Uterus (tissue), 4 donors: ENCODE results near the gene TCEANC. TPM values are rescaled to one million over a fixed set of nuclear protein-coding genes. Genes with fewer than 3 reads are reported as not detected.
"Not testable (repeated sequence)": the region's sequence is repeated elsewhere in the genome, so short reads cannot be mapped to it uniquely, and the experiment has no call there.

Experiments
- DNase-seq, 2 donors: peaks; one replicate each; pipeline ENCODE4 v3.0.0-alpha.2; 2019 to 2020
- H3K27ac ChIP-seq, 2 donors: fragments of 200-600 bp; sonication (generic); 1 replicate in 1 of 2; 2 replicates in 1 of 2; pipeline ENCODE4 v1.5.1; 2016 to 2018
- H3K27me3 ChIP-seq, 2 donors: fragments of 200-600 bp; sonication (generic); one replicate each; pipeline ENCODE4 v1.5.1; 2018 to 2019; ENCODE audit warnings: control low read depth in 1 of 2
- H3K36me3 ChIP-seq, 2 donors: fragments of 200-600 bp; sonication (generic); one replicate each; pipeline ENCODE4 v1.5.1; 2019; ENCODE audit warnings: control low read depth in 1 of 2
- H3K4me1 ChIP-seq, 2 donors: fragments of 200-600 bp; sonication (generic); one replicate each; pipeline ENCODE4 v1.5.1; 2018 to 2019; ENCODE audit warnings: control low read depth in 1 of 2
- H3K4me3 ChIP-seq, 2 donors: fragments of 200-600 bp; sonication (generic); 1 replicate in 1 of 2; 2 replicates in 1 of 2; pipeline ENCODE4 v1.5.1; 2018 to 2019; ENCODE audit warnings: mild to moderate bottlenecking in 1 of 2
- H3K9me3 ChIP-seq, 2 donors: fragments of 200-600 bp; sonication (generic); one replicate each; pipeline ENCODE4 v1.5.1; 2019; ENCODE audit warnings: control low read depth in 1 of 2
- POLR2A ChIP-seq, 2 donors: fragments of 450-650 bp; IDR thresholded peaks; one replicate each; pipeline ENCODE4 v1.6.1; 2016; ENCODE audit warnings: antibody characterized with exemption in 2 of 2, mild to moderate bottlenecking in 1 of 2, moderate library complexity in 1 of 2
- intact Hi-C: fragments of 100-400 bp; cut with DNase I; formaldehyde crosslinking; loops from one replicate; pipeline ENCODE4 v1.15.1; 2023; ENCODE audit warnings: low total_unique reads
- total RNA-seq, 4 donors: library from RNA; depleted of rRNA in 3 of 4; stranded (reverse); fragments of >200 nt in 3 of 4; gene quantifications; one replicate each; pipeline versions ENCODE4 v1.1.0 to v1.2.4, GENCODE V29; 2014 to 2023
- TF ChIP-seq, protein P1 (sequence below), 4 experiments: fragments of 200-600 bp in 2 of 4; fragments of 450-650 bp in 2 of 4; sonication (generic) in 2 of 4; IDR thresholded peaks; one replicate each; pipeline ENCODE4 v1.5.1; 2016 to 2019; ENCODE audit warnings: antibody characterized with exemption in 4 of 4, mild to moderate bottlenecking in 2 of 4, moderate library complexity in 1 of 4
- donor health status: DM: yes; HTN: yes; CAD: no.

TCEANC gene
- total RNA-seq, 4 donors from 2014 or later = 1.5 to 9.2 (median 5.7) TPM

DNA sequence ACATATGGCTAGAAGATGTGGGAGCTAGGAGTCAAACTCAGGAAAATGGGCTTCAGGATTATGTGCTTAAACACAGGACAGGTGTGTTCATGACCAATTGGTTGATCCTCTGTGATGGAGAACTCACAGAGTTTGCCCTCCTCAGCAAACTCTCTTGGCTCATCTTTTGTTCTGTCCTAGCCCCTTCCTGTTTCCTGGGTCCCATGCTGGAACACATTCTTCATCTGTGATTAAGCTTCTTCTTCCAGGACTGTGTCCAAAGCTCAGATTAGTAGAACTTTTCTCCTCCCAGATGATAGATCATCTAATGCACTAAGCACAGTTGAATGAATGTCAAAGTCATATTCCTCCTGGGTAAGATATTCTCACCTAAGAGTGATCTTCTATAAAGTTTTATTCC lies 38.8 kb upstream of the TCEANC start:
- no peak overlapping the region for H3K27ac ChIP-seq
- intact Hi-C loops = no loop called here
- TF ChIP-seq POLR2A (IDR thresholded peaks at IDR 0.05) = no peak
- TF ChIP-seq, protein P1, sequence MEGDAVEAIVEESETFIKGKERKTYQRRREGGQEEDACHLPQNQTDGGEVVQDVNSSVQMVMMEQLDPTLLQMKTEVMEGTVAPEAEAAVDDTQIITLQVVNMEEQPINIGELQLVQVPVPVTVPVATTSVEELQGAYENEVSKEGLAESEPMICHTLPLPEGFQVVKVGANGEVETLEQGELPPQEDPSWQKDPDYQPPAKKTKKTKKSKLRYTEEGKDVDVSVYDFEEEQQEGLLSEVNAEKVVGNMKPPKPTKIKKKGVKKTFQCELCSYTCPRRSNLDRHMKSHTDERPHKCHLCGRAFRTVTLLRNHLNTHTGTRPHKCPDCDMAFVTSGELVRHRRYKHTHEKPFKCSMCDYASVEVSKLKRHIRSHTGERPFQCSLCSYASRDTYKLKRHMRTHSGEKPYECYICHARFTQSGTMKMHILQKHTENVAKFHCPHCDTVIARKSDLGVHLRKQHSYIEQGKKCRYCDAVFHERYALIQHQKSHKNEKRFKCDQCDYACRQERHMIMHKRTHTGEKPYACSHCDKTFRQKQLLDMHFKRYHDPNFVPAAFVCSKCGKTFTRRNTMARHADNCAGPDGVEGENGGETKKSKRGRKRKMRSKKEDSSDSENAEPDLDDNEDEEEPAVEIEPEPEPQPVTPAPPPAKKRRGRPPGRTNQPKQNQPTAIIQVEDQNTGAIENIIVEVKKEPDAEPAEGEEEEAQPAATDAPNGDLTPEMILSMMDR (IDR thresholded peaks at IDR 0.05) = no peak
- no peak overlapping the region for H3K4me3 ChIP-seq
- no peak for DNase-seq
- no peaks in the 10 kb centered on the region for H3K4me1 ChIP-seq
- no peaks in the 10 kb centered on the region for H3K9me3 ChIP-seq
- H3K36me3 ChIP-seq = no peaks in the 10 kb centered on the region
- H3K27me3 ChIP-seq = peaks cover 0 to 5% of the 10 kb centered on the region in 2 donors

DNA sequence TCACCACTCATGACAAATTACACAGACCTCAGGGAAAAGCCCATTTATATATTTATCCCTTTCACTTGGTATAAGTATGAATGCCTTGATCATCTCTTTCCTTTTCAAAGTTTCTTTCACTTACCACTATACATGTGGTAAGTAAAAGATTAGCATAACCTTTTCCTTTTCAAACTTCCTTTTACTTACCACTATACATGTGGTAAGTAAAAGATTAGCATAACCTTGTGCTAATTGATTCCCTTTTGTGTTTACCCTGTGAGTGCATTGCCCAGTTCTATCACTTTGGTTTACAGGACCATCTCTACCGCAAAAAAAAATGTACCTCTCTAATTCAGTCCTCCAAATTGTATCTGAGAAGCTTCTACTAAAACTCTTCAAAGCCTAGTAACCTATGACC lies 32.7 kb upstream of the TCEANC start:
- H3K9me3 ChIP-seq = no peaks in the 10 kb centered on the region
- peaks cover 0 to 3% of the 10 kb centered on the region in 2 donors for H3K27me3 ChIP-seq
- DNase-seq = no peak
- H3K4me1 ChIP-seq = no peaks in the 10 kb centered on the region
- H3K36me3 ChIP-seq = no peaks in the 10 kb centered on the region
- intact Hi-C loops = no loop called here
- no peak overlapping the region for H3K27ac ChIP-seq
- H3K4me3 ChIP-seq = no peak overlapping the region
- no peak for TF ChIP-seq POLR2A (IDR thresholded peaks at IDR 0.05)

DNA sequence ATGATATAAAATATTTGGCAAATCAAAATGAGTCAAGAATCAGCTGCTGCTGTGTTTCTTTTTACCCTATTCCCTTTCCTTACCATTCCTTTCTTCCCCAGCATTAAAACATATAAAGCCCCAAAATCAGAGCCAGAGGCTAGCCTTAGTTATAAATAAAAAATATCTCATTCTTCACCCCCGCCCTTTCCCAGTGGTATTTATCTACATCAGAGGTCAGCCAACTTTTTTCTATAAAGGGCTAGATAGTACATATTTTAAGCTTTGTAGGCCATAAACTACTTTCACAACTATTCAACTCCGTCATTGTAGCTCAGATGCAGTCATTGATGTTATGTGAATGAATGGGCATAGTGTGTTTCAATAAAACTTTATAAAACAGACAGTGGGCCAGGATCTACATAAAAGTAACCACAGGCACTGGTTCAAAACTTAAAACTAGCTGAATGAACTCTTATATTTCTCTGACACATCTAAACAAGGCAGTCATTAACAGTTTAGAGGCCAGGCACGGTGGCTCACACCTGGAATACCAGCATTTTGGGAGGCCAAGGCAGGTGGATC lies 30.5 kb upstream of the TCEANC start:
- H3K4me1 ChIP-seq = no peaks in the 10 kb centered on the region
- no peak for TF ChIP-seq POLR2A (IDR thresholded peaks at IDR 0.05)
- TF ChIP-seq, protein P1 (IDR thresholded peaks at IDR 0.05) = no peak

DNA sequence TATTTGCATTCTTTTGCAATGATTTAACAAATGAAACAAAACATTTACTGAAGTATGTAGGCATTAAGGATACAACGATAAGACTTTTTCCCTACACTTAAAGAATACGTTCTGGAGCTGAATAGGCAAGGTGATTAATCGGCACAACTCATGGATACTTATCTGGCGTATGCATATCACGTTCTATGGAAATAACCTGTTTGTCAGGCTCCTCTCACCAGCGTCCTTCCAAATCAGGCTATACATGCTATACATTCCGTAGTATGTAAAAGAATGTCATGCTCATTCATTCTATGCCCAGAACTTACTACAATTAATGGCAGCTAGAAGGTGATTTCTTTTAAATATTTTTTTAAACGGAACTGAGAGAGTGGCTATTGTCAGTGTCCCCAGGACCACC lies 25.6 kb upstream of the TCEANC start:
- Histone ChIP-seq H3K27me3 (peaks cover 0 to 3% of the 10 kb centered on the region in 2 donors), H3K9me3 (no peaks in the 10 kb centered on the region), H3K36me3 (no peaks in the 10 kb centered on the region), H3K4me3 (no peak overlapping the region), H3K27ac (no peak overlapping the region), H3K4me1 (no peaks in the 10 kb centered on the region)
- TF ChIP-seq, protein P1 (IDR thresholded peaks at IDR 0.05) = no peak
- TF ChIP-seq POLR2A (IDR thresholded peaks at IDR 0.05) = no peak
- DNase-seq = no peak
- intact Hi-C loops = no loop called here

More for the DNA sequence above, 30.5 kb upstream of the TCEANC start:
- no peak for DNase-seq
- Histone ChIP-seq H3K9me3 (no peaks in the 10 kb centered on the region), H3K27ac (no peak overlapping the region), H3K36me3 (no peaks in the 10 kb centered on the region), H3K4me3 (no peak overlapping the region), H3K27me3 (no peaks in the 10 kb centered on the region)
- intact Hi-C loops = no loop called here

DNA sequence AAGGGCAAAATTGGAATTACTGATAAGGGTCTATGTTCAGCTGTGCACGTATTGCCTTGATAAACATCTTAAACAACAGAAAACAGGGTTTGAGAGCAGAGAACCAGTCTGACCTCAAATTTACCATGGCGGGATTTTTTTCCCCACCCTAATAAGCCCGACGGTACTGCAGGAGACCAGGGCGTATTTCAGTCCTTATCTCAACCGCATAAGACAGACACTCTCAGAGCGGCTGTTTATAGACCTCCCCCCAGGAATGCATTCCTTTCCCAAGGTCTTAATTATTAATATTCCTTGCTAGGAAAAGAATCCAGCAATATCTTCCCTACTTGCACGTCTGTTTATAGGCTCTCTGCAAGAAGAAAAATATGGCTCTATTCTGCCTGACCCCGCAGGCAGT lies 15.7 kb upstream of the TCEANC start:
- intact Hi-C loops, DNase-seq, H3K36me3 ChIP-seq, H3K4me1 ChIP-seq, H3K27ac ChIP-seq, H3K9me3 ChIP-seq, H3K4me3 ChIP-seq, H3K27me3 ChIP-seq: not testable (repeated sequence)

DNA sequence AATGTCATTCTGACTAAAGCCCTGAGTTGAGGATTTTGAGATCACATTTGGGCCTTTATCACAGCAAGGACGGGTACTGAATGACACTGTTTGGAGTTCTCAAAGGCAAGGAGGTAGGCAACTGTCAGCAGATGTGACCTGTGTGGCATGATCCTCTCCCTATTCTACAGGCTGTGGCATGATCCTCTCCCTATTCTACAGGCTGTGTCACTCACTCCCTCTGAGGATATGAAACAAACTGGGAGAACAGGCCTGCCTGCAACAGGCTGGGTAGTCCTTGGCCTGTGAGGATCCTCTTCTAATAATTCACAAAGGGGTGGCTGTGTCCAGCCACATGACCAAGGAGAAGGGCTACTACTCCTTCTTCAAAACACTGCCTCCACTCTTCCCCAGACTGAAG lies 14.9 kb upstream of the TCEANC start:
- DNase-seq = no peak
- no peaks in the 10 kb centered on the region for H3K4me1 ChIP-seq
- no peaks in the 10 kb centered on the region for H3K36me3 ChIP-seq
- TF ChIP-seq POLR2A (IDR thresholded peaks at IDR 0.05) = no peak
- TF ChIP-seq, protein P1 (IDR thresholded peaks at IDR 0.05) = no peak
- no peak overlapping the region for H3K4me3 ChIP-seq
- no peaks in the 10 kb centered on the region for H3K9me3 ChIP-seq
- H3K27ac ChIP-seq = no peak overlapping the region
- intact Hi-C loops = no loop called here
- H3K27me3 ChIP-seq = peaks cover 0 to 2% of the 10 kb centered on the region in 2 donors
